ENCODE measurements around the gene NAV2. TPM values are rescaled to one million over a fixed set of nuclear protein-coding genes. Genes with fewer than 3 reads are reported as not detected.

The NAV2 gene
- total RNA-seq, 1 experiment from 2014 or later = 22.7 TPM

- Histone ChIP-seq H3K36me3 (ENCODE audit: control insufficient read depth, insufficient read depth, low read length) (no peaks in the 10 kb centered on the region), H3K27ac (ENCODE audit: low read length) (no peak overlapping the region), H3K4me3 (ENCODE audit: low read depth in 2 of 2, low read length in 2 of 2) (no peak overlapping the region), H3K9me3 (ENCODE audit: control insufficient read depth, insufficient read depth, low read depth, low read length) (no peaks in the 10 kb centered on the region), H3K27me3 (ENCODE audit: control insufficient read depth, insufficient read depth, low read length) (peaks cover 9% of the 10 kb centered on the region; the same call in 1 of the 2 replicates), H3K4me1 (ENCODE audit: control insufficient read depth, insufficient read depth, low read length) (no peaks in the 10 kb centered on the region)
- ChIA-PET CTCF (no interaction called here), POLR2A (no interaction called here)
- no TSS peak for BruUV-seq (replicated peaks)
- DNase-seq (ENCODE audit: low read depth, low spot score) (no peak), ATAC-seq (no peak)
- TF ChIP-seq CTCF (IDR thresholded peaks at IDR 0.05) (no peak), TCF7L2 (IDR thresholded peaks at IDR 0.05; ENCODE audit: low read depth, low read length) (no peak), SIN3A (IDR thresholded peaks at IDR 0.05; ENCODE audit: borderline replicate concordance, insufficient read depth, low read depth, low read length) (no peak), REST (IDR thresholded peaks at IDR 0.05; ENCODE audit: insufficient read depth in 1 of 2, low read depth in 2 of 2, low read length in 1 of 2) (no peak), POLR2AphosphoS5 (IDR thresholded peaks at IDR 0.05; ENCODE audit: low read depth, low read length) (no peak)
- intact Hi-C loops (cut with micrococcal nuclease; ENCODE audit: unreplicated experiment) = loop anchor here (10.0 kb wide), 1 partner anchor 584 kb away; no protein-coding TSS in a partner anchor
- in situ Hi-C loops (cut with HindIII; ENCODE audit: low pct_unique_long_range_greater_than_20kb, low sequenced_read_pairs) = no loop called here
These were observed 426.1 kb downstream of the NAV2 start for GRCh38 chr11:20138707-20139106.

- no peak overlapping the region for H3K27ac ChIP-seq (ENCODE audit: low read length)
- H3K4me1 ChIP-seq (ENCODE audit: control insufficient read depth, insufficient read depth, low read length) = no peaks in the 10 kb centered on the region
- ATAC-seq (no peak), DNase-seq (ENCODE audit: low read depth, low spot score) (no peak)
- TF ChIP-seq SIN3A (IDR thresholded peaks at IDR 0.05; ENCODE audit: borderline replicate concordance, insufficient read depth, low read depth, low read length) = no peak
- TF ChIP-seq CTCF (IDR thresholded peaks at IDR 0.05) = no peak
- TF ChIP-seq POLR2AphosphoS5 (IDR thresholded peaks at IDR 0.05; ENCODE audit: low read depth, low read length) = no peak
- no peak overlapping the region for H3K4me3 ChIP-seq (ENCODE audit: low read depth in 2 of 2, low read length in 2 of 2)
- H3K36me3 ChIP-seq (ENCODE audit: control insufficient read depth, insufficient read depth, low read length) = no peaks in the 10 kb centered on the region
- H3K27me3 ChIP-seq (ENCODE audit: control insufficient read depth, insufficient read depth, low read length) = peaks cover 9% of the 10 kb centered on the region
- ChIA-PET POLR2A (no interaction called here), CTCF (no interaction called here)
- in situ Hi-C loops (cut with HindIII; ENCODE audit: low pct_unique_long_range_greater_than_20kb, low sequenced_read_pairs) (no loop called here), intact Hi-C loops (cut with micrococcal nuclease; ENCODE audit: unreplicated experiment) (no loop called here)
- BruUV-seq (replicated peaks) = no TSS peak
- no peaks in the 10 kb centered on the region for H3K9me3 ChIP-seq (ENCODE audit: control insufficient read depth, insufficient read depth, low read depth, low read length)
These were observed 441.7 kb downstream of the NAV2 start for GRCh38 chr11:20154381-20154780.
